ENCODE results near the gene ELP2. TPM values are rescaled to one million over a fixed set of nuclear protein-coding genes. Genes with fewer than 3 reads are reported as not detected.

Gene ELP2
- total and polyA plus RNA-seq, 2 of the 8 experiments (the other 6 are each of a cell fraction or from before 2014, with no cell fraction given): 55.8 to 165 TPM

GRCh38 chr18:36155851-36156757 is 26.4 kb downstream of the ELP2 start:
- Histone ChIP-seq H3K56ac (replicated peaks; ENCODE audit: insufficient read length, low read depth, low read length) (no peak overlapping the region), H2AK5ac (ENCODE audit: low read depth, low read length) (no peak overlapping the region), H4K8ac (ENCODE audit: extremely low read depth, insufficient read depth, low read length) (no peak overlapping the region), H3K4me1 (replicated peaks in 1 of 4; ENCODE audit: control insufficient read depth in 3 of 4, insufficient read depth in 4 of 4, low read length in 3 of 4) (no peaks in the 10 kb centered on the region), H3K9ac (replicated peaks in 1 of 4; ENCODE audit: extremely low read depth in 1 of 4, low read depth in 3 of 4, low read length in 3 of 4) (no peak overlapping the region), H4K91ac (replicated peaks; ENCODE audit: insufficient read length, low read length) (no peak overlapping the region), H3K4me2 (ENCODE audit: insufficient read depth in 1 of 2, low read depth in 2 of 2, low read length in 2 of 2) (no peak overlapping the region), H3K9me3 (ENCODE audit: insufficient read depth in 2 of 2, low read depth in 1 of 2, low read length in 1 of 2) (no peaks in the 10 kb centered on the region), H3K23me2 (ENCODE audit: low read depth, low read length) (no peaks in the 10 kb centered on the region), H3K27ac (ENCODE audit: low read depth, low read length) (no peak overlapping the region), H4K20me1 (replicated peaks in 1 of 2; ENCODE audit: control insufficient read depth in 1 of 2, insufficient read depth in 2 of 2, low read length in 2 of 2) (peaks cover 0 to 5% of the 10 kb centered on the region in 2 experiments), H4K5ac (ENCODE audit: insufficient read length, low read depth, low read length) (no peak overlapping the region), H2BK120ac (replicated peaks; ENCODE audit: low read depth, low read length) (no peak overlapping the region), H2BK15ac (ENCODE audit: low read length) (no peak overlapping the region), H2AFZ (ENCODE audit: low read length) (no peak overlapping the region), H3K27me3 (replicated peaks in 1 of 4; ENCODE audit: control insufficient read depth in 3 of 4, extremely low read depth in 1 of 4, insufficient read depth in 3 of 4, low read length in 3 of 4) (no peaks in the 10 kb centered on the region), H3K79me1 (ENCODE audit: low read depth, low read length) (no peaks in the 10 kb centered on the region), H3K36me3 (ENCODE audit: control insufficient read depth in 2 of 4, insufficient read depth in 4 of 4, low read length in 3 of 4) (peaks cover 31 to 89% (median 69%) of the 10 kb centered on the region in 4 experiments), H2BK12ac (ENCODE audit: low read depth, low read length) (no peak overlapping the region), H3K4ac (replicated peaks; ENCODE audit: insufficient read length, low read depth, low read length) (no peak overlapping the region), H3K23ac (ENCODE audit: insufficient read length) (no peak overlapping the region), H2BK20ac (ENCODE audit: low read length) (no peak overlapping the region), H3K4me3 (ENCODE audit: extremely low read depth in 1 of 4, insufficient read depth in 2 of 4, low read depth in 3 of 4, low read length in 4 of 4) (no peak overlapping the region), H2BK5ac (ENCODE audit: low read depth, low read length) (no peak overlapping the region), H3K14ac (ENCODE audit: insufficient read length) (no peak overlapping the region), H3K79me2 (ENCODE audit: control insufficient read depth in 1 of 2, insufficient read depth in 2 of 2, low read length in 2 of 2) (no peaks in the 10 kb centered on the region), H3K18ac (ENCODE audit: extremely low read depth, low read length) (no peak overlapping the region)
- ChIA-PET POLR2A (ENCODE audit: partially characterized antibody) (interaction anchor here (1.0 kb wide), 1 partner anchor 11 kb away, joined by 3 read pairs; no protein-coding TSS in a partner anchor), CTCF (ENCODE audit: partially characterized antibody) (interaction anchor here (0.5 to 1.6 kb wide), 9 partner anchors 11 to 401 kb away, joined by 3 to 8 read pairs (median 3); no protein-coding TSS in a partner anchor)
- no peak for FAIRE-seq
- DNase-seq (ENCODE audit: low read depth in 1 of 2, low spot score in 2 of 2): no peak
- 92% methylated on average over 7 of the region's 7 CpGs; no CpG with 5 or more reads in 1 of the 2 experiments for WGBS, 2 experiments (ENCODE audit: extremely low coverage in 1 of 2, insufficient coverage in 1 of 2, insufficient read length in 1 of 2, insufficient replicate concordance in 2 of 2, low coverage in 1 of 2, low lambda C conversion rate in 2 of 2, missing lambda C conversion rate in 1 of 2)
- TF ChIP-seq, protein P1, sequence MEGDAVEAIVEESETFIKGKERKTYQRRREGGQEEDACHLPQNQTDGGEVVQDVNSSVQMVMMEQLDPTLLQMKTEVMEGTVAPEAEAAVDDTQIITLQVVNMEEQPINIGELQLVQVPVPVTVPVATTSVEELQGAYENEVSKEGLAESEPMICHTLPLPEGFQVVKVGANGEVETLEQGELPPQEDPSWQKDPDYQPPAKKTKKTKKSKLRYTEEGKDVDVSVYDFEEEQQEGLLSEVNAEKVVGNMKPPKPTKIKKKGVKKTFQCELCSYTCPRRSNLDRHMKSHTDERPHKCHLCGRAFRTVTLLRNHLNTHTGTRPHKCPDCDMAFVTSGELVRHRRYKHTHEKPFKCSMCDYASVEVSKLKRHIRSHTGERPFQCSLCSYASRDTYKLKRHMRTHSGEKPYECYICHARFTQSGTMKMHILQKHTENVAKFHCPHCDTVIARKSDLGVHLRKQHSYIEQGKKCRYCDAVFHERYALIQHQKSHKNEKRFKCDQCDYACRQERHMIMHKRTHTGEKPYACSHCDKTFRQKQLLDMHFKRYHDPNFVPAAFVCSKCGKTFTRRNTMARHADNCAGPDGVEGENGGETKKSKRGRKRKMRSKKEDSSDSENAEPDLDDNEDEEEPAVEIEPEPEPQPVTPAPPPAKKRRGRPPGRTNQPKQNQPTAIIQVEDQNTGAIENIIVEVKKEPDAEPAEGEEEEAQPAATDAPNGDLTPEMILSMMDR (IDR thresholded peaks at IDR 0.05; ENCODE audit: control extremely low read depth in 1 of 3, insufficient read depth in 1 of 3, low read depth in 1 of 3, low read length in 3 of 3): no peak
- TF ChIP-seq SAP30 (IDR thresholded peaks at IDR 0.05; ENCODE audit: insufficient read depth, insufficient replicate concordance, low read length): no peak
- no peak for TF ChIP-seq SP2 (IDR thresholded peaks at IDR 0.05; ENCODE audit: low read length)
- TF ChIP-seq CBX5 (IDR thresholded peaks at IDR 0.05; ENCODE audit: low read depth, low read length): no peak
- TF ChIP-seq BCL11A (IDR thresholded peaks at IDR 0.05; ENCODE audit: low read depth in 2 of 2, low read length in 2 of 2): no peak
- no peak for TF ChIP-seq CREB1 (IDR thresholded peaks at IDR 0.05)
- TF ChIP-seq KDM1A (IDR thresholded peaks at IDR 0.05; ENCODE audit: borderline replicate concordance, low read length): no peak
- TF ChIP-seq JUND (IDR thresholded peaks at IDR 0.05; ENCODE audit: low read length): no peak
